Esophagus mucosa (tissue), 1 donor: Measurements from ENCODE around the gene LGALS12. TPM values are rescaled to one million over a fixed set of nuclear protein-coding genes. Genes with fewer than 3 reads are reported as not detected.

Experiments
- ATAC-seq: fragments of 200-7000 bp; cut with Tn5 transposase; one replicate; pipeline ENCODE4 v1.9.1; 2020
- total RNA-seq: library from RNA; stranded (reverse); gene quantifications from one replicate; pipeline ENCODE4 v1.2.4, GENCODE V29; 2023
- donor health status: DM: yes; HTN: yes; CAD: no.

The LGALS12 gene
- total RNA-seq, 1 donor from 2014 or later: not detected

DNA sequence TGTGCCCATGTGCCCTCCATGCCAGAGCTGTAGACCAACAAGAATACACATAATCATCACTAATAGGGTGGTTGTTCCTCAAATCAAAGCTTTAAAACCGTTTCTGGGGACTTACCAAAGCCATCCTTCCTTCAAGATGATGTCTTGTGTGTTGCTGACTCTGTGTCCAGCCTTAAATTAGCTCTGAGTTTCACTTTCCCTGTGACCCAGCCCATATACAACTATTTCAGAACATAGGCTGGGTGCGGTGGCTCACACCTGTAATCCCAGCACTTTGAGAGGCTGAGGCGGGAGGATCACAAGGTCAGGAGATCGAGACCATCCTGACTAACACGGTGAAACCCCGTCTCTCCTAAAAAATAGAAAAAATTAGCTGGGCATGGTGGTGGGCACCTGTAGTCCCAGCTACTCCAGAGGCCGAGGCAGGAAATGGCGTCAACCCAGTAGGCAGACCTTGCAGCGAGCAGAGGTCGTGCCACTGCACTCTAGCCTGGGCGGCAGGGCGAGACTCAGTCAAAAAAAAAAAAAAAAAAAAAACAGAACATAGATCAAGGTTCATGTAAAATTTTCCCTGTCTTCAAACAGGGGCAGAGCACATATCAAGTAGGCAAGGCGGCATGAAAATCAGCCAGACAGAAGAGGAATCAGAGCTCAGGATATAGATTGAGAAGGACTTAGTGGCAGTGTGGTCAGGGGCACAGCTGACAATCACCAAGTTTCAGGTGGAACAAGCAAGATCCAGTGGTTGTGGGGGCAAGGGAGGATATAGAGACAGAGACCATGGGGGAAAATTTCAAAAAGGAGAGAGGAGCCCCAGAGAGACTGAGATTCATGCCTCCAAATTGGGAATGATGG, 57.5 kb downstream of the LGALS12 start, which contains the start of gene PLAAT2:
Gene PLAAT2 (minus strand): TSS at position 179 of the 855 bp plus-strand sequence. CDS start 55 bp downstream, at position 124.
- ATAC-seq: no peak

DNA sequence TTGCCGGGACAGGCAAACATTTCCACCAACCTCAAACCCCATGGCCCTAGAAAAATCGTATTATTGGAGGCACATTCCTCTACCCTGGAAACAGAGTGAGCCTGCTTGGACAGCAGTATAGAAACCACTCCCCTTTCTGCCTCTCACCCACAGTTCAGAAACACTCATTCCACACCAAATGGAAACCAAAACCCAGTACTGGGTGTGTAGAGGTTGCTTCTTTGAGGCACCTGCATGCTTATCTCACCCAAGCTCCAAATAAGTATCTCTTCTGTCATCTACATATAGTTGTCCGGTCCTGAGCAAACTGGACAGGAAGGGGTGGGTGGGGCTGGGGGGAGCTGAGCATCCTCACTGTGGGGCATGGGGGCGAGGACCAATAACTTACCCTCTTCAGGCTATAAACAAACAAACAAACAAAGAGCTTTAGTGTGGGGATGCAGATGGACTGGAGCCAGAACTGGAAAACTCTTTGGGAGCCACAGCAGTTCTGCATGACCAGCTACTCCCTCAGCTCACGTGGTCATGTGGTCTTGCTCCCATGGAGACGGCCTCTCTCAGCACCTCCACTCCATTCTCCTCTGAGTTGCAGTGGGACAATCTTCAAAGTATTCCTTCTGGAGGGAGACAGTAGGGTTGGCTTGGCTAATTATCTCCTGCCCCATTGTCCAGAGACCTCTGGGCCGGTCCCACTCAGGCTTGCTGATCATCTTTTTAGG, 58.3 kb downstream of the LGALS12 start:
- no peak for ATAC-seq

DNA sequence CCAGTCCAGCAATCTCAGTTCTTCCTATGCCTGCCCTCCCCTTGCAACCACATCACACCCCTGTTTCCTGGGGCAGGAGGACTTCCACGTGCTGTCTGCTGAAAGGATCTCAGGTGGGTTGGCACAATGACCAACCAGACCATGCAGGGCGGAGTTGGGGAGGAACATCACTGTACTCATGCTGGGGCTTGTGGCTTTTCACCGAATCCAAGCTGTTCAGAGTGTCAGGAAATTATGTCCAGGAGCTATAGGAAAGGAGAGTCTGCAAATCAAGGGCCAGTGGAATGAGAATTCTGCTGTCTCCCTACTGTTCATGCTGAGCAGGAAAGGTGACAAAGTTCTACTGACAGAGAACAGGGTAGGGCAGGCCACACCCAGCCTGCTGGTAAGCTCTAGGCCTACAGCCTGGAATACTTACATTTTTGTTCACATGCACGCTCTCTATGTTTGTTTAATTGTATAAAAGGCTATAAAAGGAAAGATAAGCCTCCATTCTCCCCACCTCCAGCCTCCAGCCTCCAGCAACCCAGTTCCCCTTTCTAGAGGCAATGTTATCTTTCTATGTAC, 59.0 kb downstream of the LGALS12 start:
- ATAC-seq: peak; percentile 83

Other genes starting within 250 kb of the LGALS12 start
- not detected for gene SLC22A9, start 136.3 kb upstream of the LGALS12 start, total RNA-seq
- 0.16 TPM for gene PLAAT5, start 14.9 kb upstream of the LGALS12 start, total RNA-seq
- 5.5 TPM for gene PLAAT4, start 30.7 kb downstream of the LGALS12 start, total RNA-seq
- 0.84 TPM for gene PLAAT2, start 57.3 kb downstream of the LGALS12 start, total RNA-seq
- gene PLAAT3, start 108.3 kb downstream of the LGALS12 start, total RNA-seq: 3.2 TPM
- gene ATL3, start 165.3 kb downstream of the LGALS12 start, total RNA-seq: 51.9 TPM
- gene RTN3, start 175.4 kb downstream of the LGALS12 start, total RNA-seq: 49.3 TPM